ENCODE measurements around the gene CDK6.
A peak's percentile ranks its signal among the peaks of the same experiment; 100 is the strongest.

Gene CDK6

DNA sequence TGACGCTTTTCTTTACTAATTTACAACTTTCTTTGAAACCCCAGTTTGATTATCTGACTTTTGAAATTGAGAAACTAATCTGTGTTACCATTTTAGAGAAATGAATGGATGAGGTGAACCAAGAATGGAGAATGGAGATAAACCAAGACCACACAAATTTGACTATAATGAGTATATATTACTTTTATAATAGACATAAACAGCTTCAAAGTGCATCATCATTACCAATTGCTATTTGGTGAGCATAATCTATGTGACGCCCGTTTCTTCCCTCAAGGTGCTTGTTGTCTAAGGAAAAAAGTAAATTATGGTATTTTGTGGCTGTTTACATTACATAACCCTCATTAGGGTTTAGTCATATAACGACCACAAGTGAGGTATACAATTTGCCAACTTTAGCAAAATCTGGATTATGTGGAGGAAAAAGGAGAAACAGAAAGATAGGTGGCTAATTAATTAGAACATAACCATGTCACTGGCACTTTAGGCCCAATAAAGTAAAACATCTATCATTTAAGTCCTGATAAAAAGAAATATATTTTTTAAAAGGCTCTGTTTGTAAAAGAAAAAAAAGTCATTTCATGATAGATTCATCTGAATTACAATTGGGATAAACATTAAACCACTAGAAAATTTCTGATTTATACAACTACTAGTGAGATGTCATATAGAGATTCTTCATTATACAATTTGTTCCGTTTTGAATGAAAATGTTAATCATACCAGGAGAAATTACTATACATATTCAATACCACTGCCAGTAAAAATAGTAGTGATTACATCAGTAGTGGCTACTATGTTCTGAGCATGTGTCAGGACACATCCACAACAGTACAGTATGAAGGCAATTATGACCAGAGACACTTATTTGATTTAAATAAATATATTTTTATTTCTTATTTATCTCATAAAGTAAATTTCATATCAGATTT is 128.0 kb downstream of the CDK6 start:
- no peak for DNase-seq (ENCODE audit: low spot score)

DNA sequence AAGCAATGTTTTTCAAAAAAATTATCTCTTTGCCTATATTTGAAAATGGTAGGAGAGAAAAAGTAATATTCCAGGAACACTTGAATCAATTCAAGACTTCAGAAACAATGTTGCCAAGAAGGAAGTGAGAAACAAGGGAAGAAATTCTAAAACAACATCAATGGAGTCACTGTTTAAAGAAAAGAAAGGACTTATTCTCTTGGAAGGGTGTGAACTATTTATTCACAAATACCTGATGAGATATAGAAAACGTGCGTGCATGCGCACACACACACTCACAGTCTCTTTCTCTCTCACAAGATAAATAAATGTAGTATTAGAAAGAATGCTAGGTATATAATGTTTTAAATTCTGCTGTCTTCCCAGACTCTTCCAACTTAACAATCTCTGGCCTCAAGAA is 128.9 kb downstream of the CDK6 start:
- no peak for DNase-seq (ENCODE audit: low spot score)

DNA sequence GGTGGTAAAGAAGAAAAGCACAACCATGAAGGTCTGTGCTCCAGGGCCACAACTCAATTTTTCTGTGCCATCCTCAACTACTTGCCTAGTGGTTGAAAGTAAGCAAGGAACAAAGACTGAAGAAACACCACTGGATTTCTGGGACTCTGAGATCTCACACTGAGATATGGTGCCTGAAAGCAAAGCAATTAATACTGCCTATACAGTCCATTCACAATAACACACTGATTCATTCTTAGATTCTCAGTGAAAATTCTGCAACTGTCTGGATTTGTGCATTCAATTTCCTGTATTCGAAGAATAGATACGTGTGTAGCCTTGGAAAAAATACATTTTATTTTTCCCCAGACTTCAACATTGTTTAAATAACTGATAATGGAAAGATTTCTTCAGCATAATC is 129.8 kb downstream of the CDK6 start:
- DNase-seq (ENCODE audit: low spot score) = no peak

DNA sequence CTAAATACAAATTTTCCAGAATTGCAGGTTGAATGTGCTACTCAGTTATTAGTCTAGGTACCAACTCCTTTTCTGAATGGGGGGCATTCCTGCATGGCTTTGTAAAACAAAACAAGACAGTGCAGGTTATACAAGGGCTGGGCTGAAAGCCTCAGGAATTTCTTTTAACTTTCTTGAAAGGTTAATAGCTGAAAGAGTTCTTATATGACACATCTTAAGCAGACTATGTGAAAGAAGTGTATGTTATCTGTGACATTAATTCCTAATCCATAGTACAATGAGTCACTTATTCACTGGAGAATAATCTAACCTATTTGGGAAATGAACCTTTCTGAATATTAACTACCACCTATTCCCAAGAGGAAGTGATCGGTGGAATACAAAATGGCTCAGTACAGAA is 130.5 kb downstream of the CDK6 start:
- DNase-seq (ENCODE audit: low spot score) = no peak

DNA sequence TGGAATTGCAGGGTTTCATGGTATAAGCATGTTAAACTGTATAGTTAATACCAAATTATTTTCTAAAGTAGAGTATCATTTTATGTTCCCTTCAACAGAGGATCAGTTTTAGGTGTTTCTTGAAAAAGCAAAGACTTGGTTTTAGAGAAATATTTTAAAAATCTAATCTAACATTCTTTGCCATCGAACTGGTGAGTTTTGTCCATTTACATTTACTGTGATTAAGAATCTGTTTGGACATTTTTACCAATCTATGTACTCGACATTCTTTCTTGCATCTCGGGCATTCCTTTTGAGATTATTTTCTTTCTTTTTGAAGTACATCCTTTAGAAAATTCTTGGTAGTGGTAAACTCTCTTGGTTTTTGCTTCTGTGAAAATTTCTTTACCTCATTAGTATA is 131.5 kb downstream of the CDK6 start:
- no peak for DNase-seq (ENCODE audit: low spot score)

DNA sequence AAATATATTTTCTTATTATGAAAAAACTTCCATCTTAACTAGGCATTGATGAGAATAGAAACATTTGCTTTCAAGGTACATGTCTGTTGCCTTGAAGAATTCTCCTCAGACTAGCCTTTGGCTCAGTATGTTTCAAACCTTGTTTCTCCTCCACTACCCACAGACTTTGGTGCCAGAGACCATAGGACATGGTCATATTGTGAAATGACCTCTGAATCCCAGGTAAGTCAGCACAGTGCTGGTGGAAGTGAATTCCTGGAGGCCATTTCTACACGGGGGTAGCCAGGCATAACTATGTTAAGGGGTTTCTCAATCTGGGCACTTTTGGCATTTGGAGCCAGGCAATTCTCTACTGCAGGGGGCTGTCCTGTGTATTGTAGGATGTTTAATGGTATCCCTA is 133.8 kb downstream of the CDK6 start:
- DNase-seq (ENCODE audit: low spot score) = no peak

DNA sequence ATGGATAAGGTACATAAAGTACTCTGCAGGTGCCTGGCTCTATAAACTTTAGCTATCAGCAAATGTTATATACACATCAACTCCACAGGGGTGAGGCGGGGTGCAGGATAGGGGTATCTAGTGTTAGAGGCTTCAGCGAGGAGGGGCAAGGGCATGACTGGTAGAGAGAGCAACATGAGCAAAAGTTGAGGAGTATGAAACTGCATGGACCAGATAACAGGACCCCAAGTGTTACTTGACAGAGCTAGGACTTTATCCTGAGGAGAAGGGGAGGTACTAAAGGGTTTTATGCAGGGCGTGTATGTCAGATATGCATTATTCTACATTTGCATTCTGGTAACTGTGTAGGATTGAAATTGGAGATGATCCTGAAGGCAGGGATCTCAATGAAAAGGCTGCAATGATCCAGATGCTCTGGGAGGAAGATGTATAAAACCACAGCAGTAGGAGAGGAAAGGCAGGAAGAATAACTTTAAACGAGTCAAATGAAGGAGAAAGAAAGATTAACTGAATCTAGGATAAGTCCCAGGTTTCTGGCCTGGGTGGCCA is 136.3 kb downstream of the CDK6 start:
- DNase-seq (ENCODE audit: low spot score) = no peak

DNA sequence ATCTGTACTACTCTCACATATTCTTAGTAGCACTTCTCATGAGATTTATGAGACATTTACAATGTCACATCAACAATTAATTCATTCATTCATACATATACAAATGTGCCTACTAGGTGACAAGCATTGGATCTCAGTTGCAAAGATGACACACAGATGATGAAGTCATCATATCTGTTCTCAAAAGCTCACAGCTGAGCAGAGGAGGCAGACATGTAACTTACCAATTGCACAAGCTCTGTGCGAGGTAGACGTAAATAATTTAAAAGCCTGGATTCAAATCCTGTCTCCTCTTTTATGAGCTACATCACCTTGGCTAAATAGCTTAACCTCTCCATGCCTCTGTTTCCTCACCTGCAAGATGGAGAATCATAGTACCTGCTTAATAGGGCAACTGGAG is 136.8 kb downstream of the CDK6 start:
- DNase-seq (ENCODE audit: low spot score) = no peak

DNA sequence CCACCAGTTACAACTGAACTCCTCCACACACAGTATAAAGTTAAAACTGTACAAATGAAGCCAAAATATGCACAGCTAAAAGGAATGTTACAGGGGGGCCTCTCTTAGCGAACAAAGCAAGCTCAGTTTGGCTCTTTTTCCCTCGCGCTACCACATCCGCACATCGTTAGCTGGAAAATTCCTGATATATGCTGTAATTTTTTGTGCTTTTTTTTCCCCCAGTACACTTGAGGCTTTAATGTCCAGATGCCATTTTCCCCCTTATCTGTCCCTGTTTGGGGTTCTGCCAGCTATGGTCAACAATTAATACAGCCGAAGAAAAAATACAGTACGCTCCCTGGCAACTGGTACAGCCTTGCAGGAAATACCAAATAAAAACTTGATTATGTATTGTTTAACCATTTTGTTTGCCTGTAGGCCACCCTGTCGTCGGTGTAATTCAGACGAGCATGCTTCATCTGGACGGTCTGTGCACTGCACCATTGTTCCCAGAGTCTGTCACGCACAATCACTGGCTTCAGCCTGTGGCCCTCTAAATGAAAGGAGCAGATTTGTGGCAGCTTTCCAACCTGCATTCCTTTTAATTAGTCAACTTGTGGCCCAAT is 138.0 kb downstream of the CDK6 start:
- DNase-seq (ENCODE audit: low spot score) = no peak

DNA sequence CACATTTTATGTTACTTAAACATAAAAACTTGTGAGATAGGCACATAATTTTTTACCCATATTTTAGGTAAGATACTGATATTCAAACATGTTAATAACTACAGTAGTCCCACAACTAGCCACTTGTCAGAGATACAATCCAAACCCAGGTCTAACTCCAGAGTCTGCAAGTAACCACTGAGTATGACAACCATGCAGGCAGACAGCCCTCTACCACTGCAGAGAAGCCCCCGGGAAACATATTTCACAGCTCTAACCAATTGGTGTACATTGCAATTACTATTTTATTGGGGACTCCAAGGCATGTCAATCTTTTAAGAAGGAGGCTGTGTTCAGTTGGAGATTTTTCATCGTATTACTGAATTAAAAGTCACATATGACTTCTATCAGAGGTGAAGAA is 139.0 kb downstream of the CDK6 start:
- DNase-seq (ENCODE audit: low spot score) = no peak

DNA sequence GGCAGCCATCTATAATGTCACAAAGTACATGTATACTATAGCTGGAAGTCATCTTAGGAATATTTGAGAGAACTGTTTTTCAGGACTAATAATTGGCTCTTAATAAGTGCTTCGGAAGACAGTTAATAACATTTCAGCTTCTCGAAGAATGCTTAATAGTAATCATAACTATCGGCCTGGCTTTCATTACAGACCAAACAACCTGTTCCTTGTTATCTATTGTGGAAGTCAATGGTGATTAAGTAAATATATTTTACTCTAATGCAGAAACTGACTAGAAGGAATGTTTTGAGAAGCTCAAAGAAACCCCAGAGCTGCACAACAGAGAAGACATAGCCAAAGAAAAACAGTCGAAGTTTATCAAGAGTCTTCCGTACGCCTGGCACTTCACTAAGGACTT is 139.4 kb downstream of the CDK6 start:
- DNase-seq (ENCODE audit: low spot score) = no peak

DNA sequence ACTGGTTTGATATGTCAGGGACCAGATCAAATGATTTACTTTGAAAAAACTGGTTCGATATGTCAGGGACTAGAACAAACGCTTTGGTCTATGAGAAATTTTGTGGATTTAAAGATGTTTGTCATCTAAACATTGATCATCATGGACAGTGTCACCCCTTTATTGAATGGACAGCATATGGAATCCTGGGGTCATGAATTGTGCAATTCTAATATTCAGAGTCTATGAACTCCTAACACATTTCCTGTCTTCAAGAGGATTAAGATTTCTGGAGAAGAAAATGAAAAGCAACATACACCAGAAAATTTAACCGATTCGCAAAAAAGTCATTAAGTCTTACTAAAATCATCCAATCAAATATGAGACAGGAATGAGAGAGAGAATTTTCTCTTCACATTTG is 139.8 kb downstream of the CDK6 start:
- no peak for DNase-seq (ENCODE audit: low spot score)

DNA sequence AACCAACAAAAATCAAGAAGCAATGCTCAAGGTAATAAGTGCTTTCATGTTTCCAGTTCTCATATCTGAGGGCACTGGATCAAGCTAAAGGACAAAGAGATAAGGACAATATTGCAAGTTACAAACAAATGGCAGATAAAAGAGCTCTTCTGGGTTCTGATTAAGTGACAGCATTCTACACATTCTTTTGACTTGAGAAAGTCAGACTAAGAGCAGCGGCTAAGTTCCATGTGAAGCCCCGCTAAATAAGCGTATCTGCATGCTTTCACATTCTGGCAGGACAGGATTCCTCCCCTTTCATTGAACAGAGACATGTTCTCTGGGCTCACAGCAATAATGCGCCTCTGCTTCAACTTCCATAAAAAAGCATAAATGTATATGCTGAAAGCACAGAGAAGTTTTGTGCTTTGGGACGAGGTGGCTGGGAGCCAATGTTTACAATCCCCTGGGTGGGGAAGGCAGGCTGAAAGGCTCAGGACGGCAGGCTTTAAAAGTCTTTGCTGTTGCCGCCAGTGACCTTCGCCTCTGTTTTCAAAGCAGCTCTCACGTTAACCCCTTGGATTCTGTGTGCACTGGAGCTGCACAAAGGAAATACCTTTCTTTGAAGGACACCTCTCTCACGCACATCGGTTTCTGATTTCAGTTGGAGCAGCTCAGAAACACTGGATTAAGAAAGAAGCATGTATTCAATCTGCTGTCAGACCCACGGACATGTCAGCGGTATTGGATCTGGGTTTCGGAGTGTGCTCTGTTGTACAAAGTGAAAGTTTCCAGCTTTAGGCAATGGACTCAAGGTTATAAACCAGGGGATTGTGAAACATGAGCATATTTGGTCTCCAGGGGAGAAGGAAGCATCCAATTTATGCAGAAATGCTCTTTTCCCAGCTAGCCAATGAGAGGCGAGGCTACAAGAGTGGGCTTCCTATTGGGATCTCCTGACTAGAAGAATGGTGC is 140.8 kb downstream of the CDK6 start:
- no peak for DNase-seq (ENCODE audit: low spot score)

DNA sequence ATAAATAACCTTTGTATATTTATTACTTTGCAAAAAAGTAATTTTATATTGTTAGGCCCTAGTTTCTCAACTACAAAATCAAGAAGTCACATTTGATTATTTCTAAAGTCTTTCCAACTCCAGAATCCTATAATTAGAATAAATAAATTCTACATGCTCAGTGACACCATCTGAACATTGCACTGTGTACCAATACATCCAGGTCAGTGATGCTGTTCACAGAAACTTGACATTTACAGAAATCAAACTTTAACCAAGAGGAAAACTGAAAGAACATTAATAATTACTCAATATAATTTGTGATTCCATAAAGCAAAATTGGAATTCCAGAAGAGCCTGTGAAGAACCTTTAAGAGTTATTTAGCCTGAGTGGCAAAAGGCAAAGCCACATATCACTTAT is 142.2 kb downstream of the CDK6 start:
- DNase-seq (ENCODE audit: low spot score) = no peak

DNA sequence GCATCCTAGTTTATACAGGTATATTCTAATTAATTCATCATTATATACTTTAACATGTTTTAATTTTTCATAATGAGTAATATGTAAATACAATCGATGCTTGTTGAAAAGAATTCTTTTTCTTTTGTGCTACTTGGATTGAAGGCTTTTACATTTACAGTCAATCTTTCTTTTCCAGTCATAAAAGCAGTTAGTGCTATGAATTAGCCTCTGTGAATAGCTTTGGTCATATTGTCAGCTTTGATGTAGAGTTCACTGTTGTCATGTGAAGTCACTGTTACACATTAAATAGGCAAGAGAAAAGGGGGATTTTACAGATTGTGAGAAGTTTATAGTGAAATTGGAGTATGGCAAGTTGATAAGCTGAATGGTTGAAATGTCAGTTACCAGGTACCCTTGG is 142.9 kb downstream of the CDK6 start:
- DNase-seq (ENCODE audit: low spot score) = no peak

DNA sequence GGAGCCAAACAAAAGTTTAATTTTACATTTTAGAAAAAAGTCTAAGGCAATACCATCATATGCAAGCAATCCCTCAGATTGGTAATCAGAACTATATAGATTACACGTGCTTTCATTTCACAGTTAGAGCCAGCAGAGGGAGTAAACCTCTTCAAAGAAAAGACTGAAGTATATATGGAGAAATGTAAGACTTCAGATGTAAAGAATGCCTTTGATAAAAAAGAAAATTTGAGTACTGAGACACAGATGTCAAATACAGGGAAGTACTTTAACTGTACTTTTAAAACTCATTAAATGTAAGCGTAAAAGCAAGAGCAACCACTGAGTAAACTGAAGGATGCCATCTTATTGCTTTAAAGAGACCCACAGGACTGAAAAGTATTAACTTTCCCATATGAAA is 144.8 kb downstream of the CDK6 start:
- peak; percentile 58 for DNase-seq (ENCODE audit: low spot score)

DNA sequence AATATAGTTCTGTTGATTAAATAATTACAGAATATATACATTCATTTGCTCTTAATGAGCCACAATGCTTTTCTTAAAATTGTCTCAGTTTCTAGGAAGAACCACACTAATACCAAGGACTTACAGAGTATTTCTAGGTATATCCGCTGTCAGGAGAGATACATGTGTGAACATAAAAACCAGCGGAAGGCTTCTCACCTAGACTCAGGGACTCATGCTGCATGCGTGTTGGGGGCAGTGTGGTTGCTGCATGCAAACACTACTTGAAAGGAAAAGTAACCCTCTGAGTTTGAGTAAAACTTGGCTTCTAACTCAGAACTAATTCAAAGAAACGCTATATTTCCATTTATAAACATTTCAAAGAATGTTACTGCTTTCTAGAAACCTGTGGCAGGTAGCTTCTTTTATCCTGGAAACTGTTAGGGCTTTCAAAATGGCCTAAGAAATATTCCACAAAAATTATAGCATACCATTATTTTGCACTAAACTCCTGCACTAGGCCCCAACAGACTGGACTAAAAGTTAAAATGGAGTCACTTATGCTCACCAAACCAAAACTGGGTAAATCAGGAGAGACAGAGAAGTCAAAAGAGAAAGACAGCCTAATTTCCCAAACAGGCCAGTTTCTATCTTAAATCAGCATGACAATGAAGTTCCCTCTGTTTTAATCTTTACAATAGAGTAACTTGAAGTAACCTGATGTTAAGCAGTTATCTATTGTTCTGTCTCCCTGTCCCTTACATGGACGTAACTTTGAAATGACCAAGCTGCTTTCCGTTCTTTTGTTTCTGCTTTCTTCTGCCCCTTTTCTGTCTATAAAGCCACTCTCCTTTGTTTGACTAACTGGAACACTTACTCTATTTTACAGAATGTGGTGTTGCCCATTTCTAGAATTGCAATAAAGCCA is 151.0 kb downstream of the CDK6 start:
- no peak for DNase-seq (ENCODE audit: low spot score)

DNA sequence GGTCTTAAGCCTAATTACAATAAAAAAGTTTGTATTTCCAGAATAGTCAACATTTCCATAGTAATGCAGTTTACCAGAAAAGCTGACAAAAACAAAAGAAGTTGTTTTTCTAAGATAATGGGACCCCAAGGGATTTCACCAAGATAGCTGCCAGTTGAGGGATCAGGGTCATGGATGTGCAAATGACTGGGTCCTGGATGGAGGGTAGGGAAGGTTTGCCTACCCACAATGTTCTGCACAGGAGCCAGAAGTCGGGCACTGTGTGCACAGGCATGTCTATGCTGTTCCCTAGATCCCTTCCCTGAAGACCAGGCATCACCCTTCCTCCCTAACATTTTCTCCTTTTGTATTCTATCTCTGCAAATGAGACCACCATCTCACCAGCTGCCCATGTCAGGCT is 152.1 kb downstream of the CDK6 start:
- no peak for DNase-seq (ENCODE audit: low spot score)

DNA sequence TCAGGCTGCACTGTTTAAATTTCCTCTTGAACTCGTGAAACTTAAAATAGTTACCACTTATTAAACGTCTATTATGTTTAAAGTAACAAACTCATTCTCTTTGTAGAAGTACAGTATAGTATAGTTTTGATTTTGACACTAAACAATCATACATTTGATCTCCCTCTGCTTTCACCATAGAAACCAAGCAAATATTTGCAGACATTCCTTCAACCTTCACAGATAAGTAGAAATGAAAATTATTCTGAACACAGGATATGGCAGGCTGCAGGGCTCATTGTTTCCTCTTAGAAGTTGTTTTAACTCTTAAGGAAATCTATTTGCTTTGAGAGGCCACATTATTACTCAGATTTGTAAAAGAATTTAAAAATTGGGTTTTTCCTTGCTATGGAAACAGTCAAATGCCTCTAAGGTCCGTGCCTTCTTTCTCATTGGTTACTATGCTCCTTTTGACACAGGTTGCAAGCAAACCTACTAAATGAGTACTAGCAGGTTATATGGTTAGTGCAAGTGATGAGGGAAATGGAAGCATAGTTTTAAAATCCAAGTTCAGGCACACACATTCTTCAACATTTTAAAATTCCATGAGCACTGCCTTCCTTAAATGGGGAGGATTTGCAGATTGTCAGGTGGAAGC is 153.4 kb downstream of the CDK6 start:
- DNase-seq (ENCODE audit: low spot score) = no peak

DNA sequence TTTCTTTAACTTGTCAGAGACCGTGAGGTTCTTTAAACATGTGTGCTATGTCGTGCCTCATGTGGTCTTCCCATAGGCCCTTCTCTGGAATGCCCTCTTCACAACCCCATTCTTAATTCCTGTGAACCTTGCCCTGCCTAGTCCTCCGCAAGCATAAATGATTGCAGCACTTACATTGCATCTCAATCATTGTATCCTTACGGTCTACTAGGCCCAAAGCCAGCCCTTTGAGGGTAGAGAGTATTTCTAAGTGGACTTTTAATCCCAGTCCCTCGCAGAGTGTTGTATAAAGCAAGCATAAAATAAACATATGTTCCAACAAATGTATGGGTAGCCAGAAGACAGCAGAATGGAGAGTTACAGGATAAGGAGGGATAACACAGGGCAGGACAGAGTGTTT is 154.0 kb downstream of the CDK6 start:
- DNase-seq (ENCODE audit: low spot score) = no peak

DNA sequence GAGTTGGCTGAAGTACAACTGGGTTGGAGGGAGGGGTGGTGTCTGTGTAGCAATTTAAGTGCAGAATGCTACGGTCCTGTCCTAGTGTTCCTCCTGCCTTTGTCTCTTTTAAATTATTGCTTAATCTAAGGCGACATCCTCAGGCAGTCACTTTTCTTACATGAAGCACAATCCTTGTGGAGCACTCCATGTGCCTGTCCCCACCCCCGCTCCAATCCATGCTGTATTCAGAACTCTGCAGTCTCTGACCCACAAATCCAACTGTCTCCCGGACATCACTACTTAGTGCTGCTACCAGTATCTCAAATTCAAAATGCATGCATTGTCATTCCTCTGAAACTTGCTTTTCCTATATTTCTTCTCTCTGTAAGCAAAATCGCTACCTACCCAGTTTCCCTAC is 154.7 kb downstream of the CDK6 start:
- DNase-seq (ENCODE audit: low spot score) = no peak
